GM21576 (cell line): ENCODE measurements around the gene CPNE9.
A peak's percentile ranks its signal among the peaks of the same experiment; 100 is the strongest.

Experiments used
- ATAC-seq: cut with Tn5 transposase; IDR thresholded peaks from one replicate; pipeline ENCODE4 v1.9.1; 2021; ENCODE audit warnings: mild to moderate bottlenecking, moderate library complexity; ENCODE audit not compliant: unreplicated experiment

The CPNE9 gene

DNA sequence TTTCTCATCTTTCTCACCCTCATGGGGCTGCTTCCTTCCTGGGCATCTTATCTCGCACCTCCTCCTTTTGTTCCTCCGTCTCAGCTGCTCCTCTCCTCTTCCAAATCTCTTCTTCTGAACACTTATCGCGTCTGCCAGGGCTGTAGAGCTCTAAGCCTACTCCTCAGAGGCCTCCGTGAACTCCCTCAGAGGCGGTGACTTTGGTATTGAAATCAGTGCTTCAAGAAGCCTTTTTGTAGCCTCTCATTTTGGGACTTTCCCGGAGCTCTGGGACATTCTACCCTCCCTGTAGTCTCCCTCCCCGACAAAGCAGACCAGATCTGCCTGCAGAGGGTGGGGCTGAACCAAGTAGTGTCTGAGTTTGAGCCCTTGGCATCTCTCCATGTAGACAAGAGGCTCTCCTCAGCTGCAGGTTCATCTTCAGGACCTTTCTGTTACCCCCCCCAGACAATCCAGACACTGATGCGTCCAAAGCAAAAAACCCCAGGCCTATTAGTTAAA, 17.5 kb upstream of the CPNE9 start:
- no peak for ATAC-seq

- ATAC-seq: no peak
Observed at GRCh38 chr3:9686703-9687102, 16.9 kb upstream of the CPNE9 start.

GRCh38 chr3:9687514-9687913, 16.1 kb upstream of the CPNE9 start:
- no peak for ATAC-seq

DNA sequence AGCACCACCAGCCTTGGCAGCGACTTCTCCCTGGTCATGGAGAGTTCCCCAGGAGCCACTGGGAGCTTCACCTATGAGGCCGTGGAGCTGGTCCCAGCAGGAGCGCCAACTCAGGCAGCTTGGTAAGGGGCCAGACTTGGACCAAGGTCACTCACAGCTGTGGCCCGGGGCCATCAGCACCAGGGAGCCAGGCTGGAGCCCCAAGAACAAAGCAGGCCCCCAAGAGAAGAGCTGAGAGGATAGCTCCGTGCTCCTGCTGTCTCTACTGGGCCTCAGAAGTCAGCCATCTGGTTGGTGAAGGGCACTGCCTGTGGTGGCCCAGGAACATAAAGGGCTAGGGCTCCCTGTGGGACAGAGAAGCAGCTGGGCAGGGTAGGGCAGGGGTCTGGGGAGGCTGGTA, 14.7 kb upstream of the CPNE9 start:
- no peak for ATAC-seq

DNA sequence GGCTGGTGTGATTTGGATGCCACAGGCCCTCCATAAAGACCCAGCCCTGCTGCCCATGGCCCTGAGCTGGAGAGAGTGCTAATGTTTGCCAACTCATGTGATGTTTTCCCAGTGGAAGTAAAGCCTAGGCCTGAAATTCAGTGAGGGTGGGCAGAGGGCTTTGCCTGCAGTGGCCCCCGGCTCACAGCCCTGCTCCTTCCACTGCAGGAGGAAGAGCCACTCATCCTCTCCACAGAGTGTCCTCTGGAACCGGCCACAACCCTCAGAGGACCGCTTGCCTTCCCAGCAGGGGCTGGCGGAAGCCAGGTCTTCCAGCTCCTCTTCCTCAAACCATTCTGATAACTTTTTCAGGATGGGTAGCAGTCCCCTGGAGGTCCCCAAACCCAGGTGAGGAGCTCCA, 13.9 kb upstream of the CPNE9 start:
- ATAC-seq: no peak

GRCh38 chr3:9690451-9691450, 12.9 kb upstream of the CPNE9 start:
- peak; percentile 97 for ATAC-seq

- no peak for ATAC-seq
Observed at GRCh38 chr3:9691636-9692035, 12.0 kb upstream of the CPNE9 start.

- no peak for ATAC-seq
Observed at GRCh38 chr3:9692416-9692815, 11.2 kb upstream of the CPNE9 start.

GRCh38 chr3:9695345-9695744, 8.3 kb upstream of the CPNE9 start:
- ATAC-seq: no peak

- ATAC-seq: no peak
Observed at GRCh38 chr3:9695746-9696145, 7.9 kb upstream of the CPNE9 start.

DNA sequence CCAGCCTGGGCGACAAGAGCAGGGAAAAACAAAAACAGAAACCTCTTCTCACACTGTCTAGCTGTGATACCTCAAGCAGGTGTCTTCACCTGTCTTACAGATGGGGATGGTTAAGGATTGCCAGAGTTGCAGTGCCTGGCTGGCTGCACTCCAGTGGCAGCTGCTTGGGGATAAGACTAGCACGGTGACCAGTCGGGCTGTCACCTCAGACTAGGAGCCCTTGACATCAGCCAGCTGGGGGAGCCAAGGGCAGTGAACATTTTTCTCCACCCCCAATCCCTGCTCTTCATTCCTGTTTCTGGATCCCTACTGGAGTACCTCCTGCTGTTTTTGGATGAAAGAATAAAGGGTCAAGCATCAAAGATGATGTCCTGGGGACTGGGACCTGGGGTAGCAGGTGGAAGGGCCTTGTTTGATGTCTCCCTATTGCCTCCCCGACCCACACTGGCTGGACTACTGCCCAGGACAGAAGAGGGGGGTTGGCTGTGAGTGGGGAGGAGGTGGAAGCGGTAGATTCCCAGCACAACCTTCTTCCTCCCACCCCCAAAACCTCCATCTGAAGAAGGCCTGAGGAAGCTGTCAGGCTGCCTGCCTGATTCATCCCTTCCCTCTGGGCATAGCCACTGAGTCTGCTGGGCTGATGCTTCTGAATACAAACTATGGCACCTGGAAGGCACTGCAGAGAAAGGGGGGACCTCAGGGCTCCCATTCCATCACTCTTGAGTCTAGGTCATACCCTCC, 7.0 kb upstream of the CPNE9 start:
- ATAC-seq: no peak

DNA sequence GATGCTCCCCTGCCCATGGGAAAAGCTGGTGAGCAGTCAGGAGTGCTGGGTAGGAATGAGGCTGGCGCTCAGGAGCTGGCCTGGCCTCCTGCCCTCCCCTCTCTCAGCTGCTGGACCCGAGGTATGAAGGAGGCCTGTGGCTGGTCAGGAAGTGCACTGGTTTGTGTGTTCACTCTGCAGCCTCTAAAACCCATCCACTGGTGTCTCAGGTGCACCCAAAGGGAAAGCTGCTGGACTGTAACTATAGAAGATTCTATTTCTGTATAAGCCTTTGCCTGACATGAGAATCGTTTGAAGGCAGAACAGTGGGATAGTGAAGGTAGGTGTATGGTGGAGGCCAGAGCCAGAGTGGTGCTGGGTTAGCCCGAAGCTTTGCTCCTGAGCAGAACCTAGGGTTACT, 5.7 kb upstream of the CPNE9 start:
- ATAC-seq: no peak

GRCh38 chr3:9698293-9698692, 5.3 kb upstream of the CPNE9 start:
- ATAC-seq: no peak

DNA sequence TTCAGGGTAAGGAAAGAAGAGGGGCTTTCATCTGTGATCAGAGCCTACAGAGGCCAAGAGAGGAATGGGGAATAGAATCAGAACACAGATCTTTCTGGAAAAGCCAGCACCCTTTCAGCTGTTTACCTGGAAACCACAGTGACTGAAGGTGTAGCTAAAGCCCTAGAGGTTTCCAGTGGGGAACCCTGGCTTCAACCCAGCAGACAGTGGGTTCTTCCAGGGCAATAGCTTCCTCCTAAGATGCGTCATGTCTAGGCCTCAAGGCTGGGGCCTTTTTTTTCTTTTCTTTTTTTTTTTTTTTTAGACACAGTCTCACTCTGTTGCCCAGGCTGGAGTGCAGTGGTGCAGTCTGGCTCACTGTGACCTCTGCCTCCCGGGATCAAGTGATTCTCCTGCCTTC, 3.1 kb upstream of the CPNE9 start:
- ATAC-seq: no peak

DNA sequence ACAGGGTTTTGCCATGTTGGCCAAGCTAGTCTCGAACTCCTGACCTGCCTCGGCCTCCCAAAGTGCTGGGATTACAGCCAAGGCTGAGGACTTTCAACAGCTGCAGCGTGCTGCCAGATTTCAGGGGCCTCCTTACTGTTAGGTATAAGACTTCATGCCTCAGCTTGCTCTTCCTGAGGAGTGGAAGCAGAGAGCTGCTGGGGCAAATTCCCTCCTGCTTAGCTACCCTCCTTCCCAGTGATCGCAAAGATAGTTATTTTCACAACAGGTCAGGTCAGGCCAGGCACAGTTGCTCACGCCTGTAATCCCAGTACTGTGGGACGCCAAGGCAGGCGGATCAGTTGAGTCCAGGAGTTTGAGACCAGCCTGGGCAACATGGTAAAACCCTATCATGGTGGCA, 2.6 kb upstream of the CPNE9 start:
- ATAC-seq: no peak

DNA sequence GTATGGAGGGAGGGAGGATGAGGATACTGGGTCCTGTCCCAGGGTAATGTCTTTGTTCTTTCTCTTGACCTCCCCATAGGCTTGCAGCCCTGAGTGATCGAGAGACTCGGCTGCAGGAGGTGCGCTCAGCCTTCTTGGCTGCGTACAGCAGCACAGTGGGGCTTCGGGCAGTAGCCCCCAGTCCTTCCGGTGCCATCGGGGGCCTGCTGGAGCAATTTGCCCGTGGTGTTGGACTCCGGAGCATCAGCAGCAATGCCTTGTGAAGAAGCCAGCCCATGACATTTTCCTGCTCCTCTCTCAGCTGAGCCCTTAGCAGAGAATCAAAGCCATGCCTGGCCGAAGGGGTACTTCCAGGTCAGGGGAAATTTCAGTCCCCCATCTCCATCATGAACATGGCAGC, 1.9 kb upstream of the CPNE9 start:
- ATAC-seq: no peak

DNA sequence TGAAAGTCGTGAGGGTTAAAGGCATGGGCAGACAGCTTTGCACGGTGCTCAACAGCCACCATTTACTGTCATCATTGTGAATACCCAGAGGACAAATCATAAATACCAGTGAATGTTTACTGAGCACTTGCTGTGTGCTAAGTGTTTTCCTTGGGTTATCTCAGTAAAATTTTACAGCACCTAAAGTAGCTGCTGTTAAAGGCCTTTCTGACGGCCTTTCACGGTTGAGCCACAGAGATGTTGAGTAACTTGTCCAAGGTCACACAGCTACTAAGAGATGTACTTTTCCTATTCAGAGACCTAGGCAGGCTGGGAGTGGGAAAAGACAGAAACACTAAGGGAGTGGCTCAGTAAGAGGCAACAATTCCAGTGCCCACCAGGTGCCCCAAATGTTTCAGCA, 393 bp upstream of the CPNE9 start:
- no peak for ATAC-seq

- no peak for ATAC-seq
Observed at GRCh38 chr3:9704347-9705322, 1.0 kb downstream of the CPNE9 start.

DNA sequence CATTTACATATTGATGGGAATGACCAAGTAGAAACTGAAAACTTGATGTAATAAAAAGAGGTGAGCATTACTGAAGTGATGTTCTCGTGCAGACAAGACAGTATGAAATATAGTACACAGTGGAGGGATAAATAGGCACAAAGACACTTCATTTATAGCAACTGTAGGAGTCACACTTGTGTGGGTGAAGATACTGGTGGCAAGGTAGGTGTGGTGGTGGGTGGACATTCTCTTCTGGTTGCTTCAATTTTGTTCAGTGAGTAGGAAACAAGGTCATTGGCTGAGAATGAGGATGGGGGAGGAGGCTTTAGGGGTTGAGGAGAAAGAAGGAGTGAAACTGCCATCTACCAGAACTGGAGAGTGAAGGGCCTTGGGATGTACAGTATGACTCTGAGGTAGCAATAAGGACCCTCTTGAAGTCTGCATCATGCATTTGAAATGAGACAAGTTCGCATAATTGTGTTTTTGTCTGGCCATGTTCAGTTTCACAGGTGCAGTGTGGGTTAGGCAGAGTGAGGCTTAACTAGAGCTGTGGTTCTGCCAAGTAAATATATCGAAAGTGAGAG, 6.6 kb downstream of the CPNE9 start:
- no peak for ATAC-seq

DNA sequence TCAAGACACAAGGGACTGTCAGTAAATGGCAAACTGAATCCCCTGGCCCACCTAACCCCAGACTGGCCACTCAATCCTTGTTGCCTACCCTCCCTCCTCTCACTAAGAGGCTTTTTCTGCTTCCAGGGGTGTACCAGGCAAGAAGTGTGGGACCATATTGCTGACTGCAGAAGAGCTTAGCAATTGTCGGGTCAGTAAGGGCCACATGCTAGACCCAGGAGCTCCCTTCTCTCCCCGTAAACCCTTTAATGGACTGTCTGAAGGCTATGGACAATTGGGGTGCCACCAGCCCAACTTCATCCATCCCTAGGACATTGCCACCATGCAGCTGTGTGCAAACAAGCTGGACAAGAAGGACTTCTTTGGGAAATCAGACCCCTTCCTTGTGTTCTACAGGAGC, 8.8 kb downstream of the CPNE9 start:
- ATAC-seq: no peak
